HG03108 (cell line): Measurements from ENCODE around the gene ARSB.

ENCODE experiments used
- ATAC-seq: cut with Tn5 transposase; IDR thresholded peaks from one replicate; pipeline ENCODE4 v1.9.1; 2021; ENCODE audit warnings: moderate library complexity; ENCODE audit not compliant: unreplicated experiment

Gene ARSB

GRCh38 chr5:78985116-78985724, at the start of gene ARSB:
Gene ARSB (minus strand): TSS chr5:78985310. CDS start chr5:78985248, 62 bp downstream.
- ATAC-seq = peak; percentile 31

- no peak for ATAC-seq
These were observed 47.7 kb upstream of the ARSB start for GRCh38 chr5:79032782-79033181.

- ATAC-seq = no peak
These were observed 47.1 kb upstream of the ARSB start for GRCh38 chr5:79032031-79032695.

GRCh38 chr5:79031485-79031867, 46.4 kb upstream of the ARSB start:
- ATAC-seq = no peak

- no peak for ATAC-seq
These were observed 45.8 kb upstream of the ARSB start for GRCh38 chr5:79030663-79031484.

GRCh38 chr5:79025054-79025472, 40.0 kb upstream of the ARSB start:
- no peak for ATAC-seq

GRCh38 chr5:79023947-79024346, 38.8 kb upstream of the ARSB start:
- no peak for ATAC-seq

- ATAC-seq = no peak
These were observed 38.2 kb upstream of the ARSB start for GRCh38 chr5:79023348-79023747.

GRCh38 chr5:79022771-79023170, 37.7 kb upstream of the ARSB start:
- ATAC-seq = no peak

GRCh38 chr5:79021753-79022152, 36.6 kb upstream of the ARSB start:
- ATAC-seq = no peak

- ATAC-seq = no peak
These were observed 35.9 kb upstream of the ARSB start for GRCh38 chr5:79020861-79021561.

GRCh38 chr5:79014631-79015030, 29.5 kb upstream of the ARSB start:
- ATAC-seq = no peak

- ATAC-seq = no peak
These were observed 26.8 kb upstream of the ARSB start for GRCh38 chr5:79011869-79012268.

GRCh38 chr5:79011219-79011836, 26.2 kb upstream of the ARSB start:
- no peak for ATAC-seq

GRCh38 chr5:79008362-79008761, 23.3 kb upstream of the ARSB start:
- no peak for ATAC-seq

- ATAC-seq = no peak
These were observed 22.8 kb upstream of the ARSB start for GRCh38 chr5:79007872-79008271.

GRCh38 chr5:79005936-79006631, 21.0 kb upstream of the ARSB start:
- ATAC-seq = no peak

GRCh38 chr5:79005151-79005550, 20.0 kb upstream of the ARSB start:
- ATAC-seq = no peak

GRCh38 chr5:79002374-79002773, 17.3 kb upstream of the ARSB start:
- ATAC-seq = no peak

- no peak for ATAC-seq
These were observed 16.4 kb upstream of the ARSB start for GRCh38 chr5:79001471-79001870.
